RWPE1 (cell line): Measurements from ENCODE around the gene EFNA2.
A peak's percentile ranks its signal among the peaks of the same experiment; 100 is the strongest.
"Not testable (repeated sequence)": the region's sequence is repeated elsewhere in the genome, so short reads cannot be mapped to it uniquely, and the experiment has no call there.

Experiments used
- CTCF ChIA-PET: fragments of 350-600 bp; sonication (Branson Sonifier 250); formaldehyde crosslinking; extraction: SDS; loops from one replicate; lab custom pipeline; 2021; lab: Yijun Ruan, JAX
- POLR2A ChIA-PET: fragments of 400-600 bp; formaldehyde crosslinking; extraction: SDS; loops from one replicate; lab custom pipeline; 2020; ENCODE audit warnings: antibody characterized with exemption; ENCODE audit not compliant: low non-redundant PET; lab: Yijun Ruan, JAX
- DNase-seq: peaks from one replicate; pipeline ENCODE4 v3.0.0; 2012; ENCODE audit warnings: low spot score
- H3K27ac ChIP-seq: fragments of 450-650 bp; 2 replicates; pipeline ENCODE4 v1.5.1; 2017
- TF ChIP-seq, protein P1 (sequence below): fragments of 450-650 bp; conservative IDR thresholded peaks from 2 replicates; pipeline ENCODE4 v1.5.1; 2017; ENCODE audit warnings: low read depth, mild to moderate bottlenecking

EFNA2 gene

DNA sequence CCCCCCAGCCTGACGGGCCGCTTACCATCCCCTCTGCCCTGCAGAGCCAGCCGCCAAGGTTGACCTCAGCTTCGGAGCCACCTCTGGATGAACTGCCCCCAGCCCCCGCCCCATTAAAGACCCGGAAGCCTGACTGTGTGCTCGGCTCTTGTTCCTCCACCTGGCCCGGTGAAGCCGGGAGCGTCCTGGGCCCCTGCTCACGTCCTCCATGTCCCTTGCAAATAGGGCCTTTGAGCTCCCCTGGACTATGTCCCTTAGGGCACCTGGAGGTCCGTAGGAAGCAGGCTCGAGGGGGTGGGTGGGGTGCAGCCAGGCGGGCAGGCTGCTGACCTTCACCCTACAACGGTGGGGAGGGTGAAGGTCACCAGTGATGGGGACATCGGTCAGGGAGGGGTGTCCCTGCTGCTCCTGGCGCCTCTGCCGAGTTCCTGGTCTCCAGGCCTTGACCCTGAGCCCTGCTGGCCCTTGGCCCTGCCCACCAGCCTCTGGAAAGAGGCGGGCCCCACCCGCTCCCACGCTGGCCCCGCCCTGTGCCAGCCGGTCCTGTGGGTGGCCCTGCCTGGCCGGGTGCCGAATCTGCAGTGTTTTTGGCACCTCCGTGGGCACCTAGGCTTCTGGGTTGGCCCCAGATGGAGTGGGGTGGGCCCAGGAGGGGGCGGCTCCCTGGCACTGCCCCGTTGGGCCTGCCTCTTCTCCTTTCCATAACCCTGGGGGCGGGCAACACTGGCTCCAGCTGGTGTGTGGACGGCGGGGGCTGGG is 40.8 kb upstream of the EFNA2 start:
- ChIA-PET POLR2A (interaction anchor here (0.6 to 2.8 kb wide), 4 partner anchors 19 to 141 kb away, joined by 3 to 40 read pairs (median 8); partner anchors contain the start of gene CIRBP), CTCF (interaction anchor here (0.5 to 4.8 kb wide), 25 partner anchors 8 to 581 kb away, joined by 3 to 116 read pairs (median 5); partner anchors contain the start of gene CIRBP)
- DNase-seq = no peak
- TF ChIP-seq, protein P1, sequence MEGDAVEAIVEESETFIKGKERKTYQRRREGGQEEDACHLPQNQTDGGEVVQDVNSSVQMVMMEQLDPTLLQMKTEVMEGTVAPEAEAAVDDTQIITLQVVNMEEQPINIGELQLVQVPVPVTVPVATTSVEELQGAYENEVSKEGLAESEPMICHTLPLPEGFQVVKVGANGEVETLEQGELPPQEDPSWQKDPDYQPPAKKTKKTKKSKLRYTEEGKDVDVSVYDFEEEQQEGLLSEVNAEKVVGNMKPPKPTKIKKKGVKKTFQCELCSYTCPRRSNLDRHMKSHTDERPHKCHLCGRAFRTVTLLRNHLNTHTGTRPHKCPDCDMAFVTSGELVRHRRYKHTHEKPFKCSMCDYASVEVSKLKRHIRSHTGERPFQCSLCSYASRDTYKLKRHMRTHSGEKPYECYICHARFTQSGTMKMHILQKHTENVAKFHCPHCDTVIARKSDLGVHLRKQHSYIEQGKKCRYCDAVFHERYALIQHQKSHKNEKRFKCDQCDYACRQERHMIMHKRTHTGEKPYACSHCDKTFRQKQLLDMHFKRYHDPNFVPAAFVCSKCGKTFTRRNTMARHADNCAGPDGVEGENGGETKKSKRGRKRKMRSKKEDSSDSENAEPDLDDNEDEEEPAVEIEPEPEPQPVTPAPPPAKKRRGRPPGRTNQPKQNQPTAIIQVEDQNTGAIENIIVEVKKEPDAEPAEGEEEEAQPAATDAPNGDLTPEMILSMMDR = peak; percentile 33; the same call in 1 of the 2 replicates
- H3K27ac ChIP-seq = peak overlapping the region; percentile 100

DNA sequence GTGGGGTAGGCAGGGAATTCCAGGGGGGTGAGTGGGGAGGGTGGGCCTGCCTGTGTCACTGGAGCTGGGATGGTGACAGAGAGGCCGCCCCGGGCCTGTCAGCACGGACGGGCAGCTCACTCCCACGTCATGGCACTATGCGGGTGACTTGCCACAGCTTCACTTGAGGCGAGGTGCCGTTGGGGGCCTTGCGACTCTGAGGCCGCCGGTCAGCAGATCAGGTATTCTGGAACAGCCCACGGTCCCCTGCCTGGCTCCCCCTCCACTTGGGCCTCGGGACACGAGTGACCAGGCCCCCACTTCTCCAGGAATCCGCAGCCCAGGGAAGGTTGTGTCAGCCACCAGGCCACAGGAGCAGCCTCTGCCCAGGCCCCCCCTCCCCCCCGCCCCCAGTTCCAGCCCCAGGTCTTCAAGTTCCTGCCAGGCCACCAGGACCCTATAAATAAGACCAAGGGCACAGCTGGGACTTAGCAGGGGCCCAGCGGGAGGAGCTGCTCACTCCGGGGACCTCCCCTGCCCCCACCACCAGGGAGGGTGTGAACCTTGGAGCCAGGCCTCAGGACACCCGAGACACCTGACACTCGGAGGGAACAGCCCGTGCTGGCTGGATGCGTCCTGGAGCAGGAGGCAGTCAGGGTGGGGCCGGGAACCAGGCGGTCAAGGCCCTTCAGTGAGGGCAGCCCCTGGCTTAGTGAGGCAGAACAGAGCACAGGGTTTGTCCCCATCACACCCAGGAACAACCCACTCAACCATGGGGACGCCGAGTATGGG is 40.0 kb upstream of the EFNA2 start:
- no peak for DNase-seq
- TF ChIP-seq, protein P1 = no peak
- ChIA-PET CTCF (interaction anchor here (1.0 to 4.8 kb wide), 3 partner anchors 19 to 210 kb away, joined by 3 to 116 read pairs (median 10); partner anchors contain the start of gene CIRBP), POLR2A (interaction anchor here (2.8 kb wide), 1 partner anchor 23 kb away, joined by 40 read pairs; the partner anchor contains the start of gene CIRBP)
- peak overlapping the region; percentile 100 for H3K27ac ChIP-seq

DNA sequence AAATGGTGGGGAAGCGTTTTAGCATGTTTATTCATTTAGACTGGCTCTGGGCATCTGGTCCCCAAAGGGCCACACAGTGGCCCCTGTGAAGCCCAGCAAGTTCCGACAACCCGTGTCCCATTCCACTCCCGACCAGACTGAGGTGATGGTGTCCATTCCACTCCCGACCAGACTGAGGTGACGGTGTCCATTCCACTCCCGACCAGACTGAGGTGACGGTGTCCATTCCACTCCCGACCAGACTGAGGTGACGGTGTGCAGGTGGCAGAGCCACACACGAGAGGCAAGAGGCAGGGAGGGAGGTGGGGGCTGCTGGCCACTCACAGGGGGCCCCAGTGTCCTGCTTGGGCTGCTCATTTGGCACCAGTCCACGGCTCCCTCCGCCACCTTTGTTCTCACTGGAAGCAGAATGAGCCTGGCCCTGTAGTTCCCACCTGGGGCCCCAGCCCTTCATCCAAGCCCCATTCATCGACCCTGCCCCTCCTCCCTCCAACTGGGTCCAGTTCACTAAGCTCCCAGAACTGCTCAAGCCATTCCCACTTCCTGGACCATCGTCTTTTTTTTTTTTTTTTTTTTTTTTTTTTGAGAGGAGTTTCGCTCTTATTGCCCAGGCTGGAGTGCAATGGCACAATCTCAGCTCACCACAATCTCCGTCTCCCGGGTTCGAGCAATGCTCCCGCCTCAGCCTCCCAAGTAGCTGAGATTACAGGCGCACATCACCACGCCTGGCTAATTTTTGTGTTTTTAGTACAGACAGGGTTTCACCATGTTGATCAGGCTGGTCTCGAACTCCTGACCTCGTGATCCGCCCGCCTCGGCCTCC is 39.2 kb upstream of the EFNA2 start:
- CTCF ChIA-PET = interaction anchor here (1.0 to 4.8 kb wide), 2 partner anchors 18 to 209 kb away, joined by 3 to 116 read pairs; partner anchors contain the start of gene CIRBP
- peak overlapping the region; percentile 100 for H3K27ac ChIP-seq
- POLR2A ChIA-PET = interaction anchor here (0.6 to 0.7 kb wide), 2 partner anchors 8 to 22 kb away, joined by 4 to 6 read pairs; no protein-coding TSS in a partner anchor
- DNase-seq = not testable (repeated sequence)

DNA sequence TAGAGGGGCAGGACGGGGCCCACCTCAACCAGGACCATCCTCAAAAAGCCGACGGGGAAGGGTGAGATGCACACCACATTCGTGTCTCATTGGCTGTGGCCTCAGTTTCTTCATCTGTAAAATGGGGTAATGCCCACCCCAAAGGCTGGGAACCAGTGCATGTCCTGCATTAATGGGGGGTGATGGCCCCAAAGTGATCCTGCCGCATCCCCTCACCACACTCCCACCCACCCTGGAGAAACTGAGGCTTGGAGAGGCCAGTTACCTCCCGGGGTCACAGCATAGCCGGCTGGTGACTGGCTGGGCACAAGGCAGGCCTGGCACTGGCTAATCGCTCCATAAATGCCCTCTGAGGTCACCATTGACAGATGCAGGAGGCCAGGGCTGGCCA is 37.9 kb upstream of the EFNA2 start:
- TF ChIP-seq, protein P1 = no peak
- POLR2A ChIA-PET = no interaction called here
- CTCF ChIA-PET = no interaction called here
- DNase-seq = no peak
- peak overlapping the region; percentile 100 for H3K27ac ChIP-seq

DNA sequence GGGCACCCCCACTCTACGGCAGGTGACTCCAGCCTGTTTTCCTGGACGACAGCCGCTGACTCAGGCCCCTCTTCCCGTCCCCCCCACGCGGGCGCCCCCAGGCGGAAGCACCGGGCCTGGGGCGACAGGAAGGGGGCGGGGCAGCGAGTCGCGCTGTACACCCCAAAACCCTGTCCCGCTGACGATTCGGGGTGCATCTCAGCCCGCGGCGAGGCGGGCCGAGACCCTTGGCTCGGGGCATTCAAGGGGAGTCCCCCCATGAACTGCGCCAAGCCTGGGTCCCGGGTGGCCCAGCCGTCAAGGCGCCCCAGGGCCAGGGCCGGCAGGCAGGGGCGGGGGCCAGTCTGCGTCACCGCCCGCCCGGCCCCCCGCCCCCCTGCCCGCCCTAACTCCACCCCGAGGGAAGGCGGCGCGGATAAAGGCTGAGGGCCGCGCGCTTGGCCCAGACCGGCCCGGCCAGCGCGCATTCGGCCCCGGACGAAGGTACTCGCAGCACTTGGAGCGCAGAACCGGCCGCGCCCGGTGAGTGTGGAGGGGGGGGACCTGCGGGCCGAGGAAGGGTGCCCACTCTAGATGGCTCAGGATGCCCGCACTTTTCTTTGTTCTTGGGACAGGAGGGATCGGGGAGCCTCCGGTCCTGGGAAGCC is 37.4 kb upstream of the EFNA2 start, which contains the start of gene MIDN:
TSS of gene MIDN (plus strand) at position 445 of the 647 bp plus-strand sequence. CDS start 1,714 bp downstream, outside the sequence.
- CTCF ChIA-PET = interaction anchor here (1.0 kb wide), 2 partner anchors 17 to 20 kb away, joined by 4 read pairs; no protein-coding TSS in a partner anchor
- POLR2A ChIA-PET = no interaction called here
- peak within 1 kb of the TSS; percentile 100 for H3K27ac ChIP-seq
- peak; percentile 65 for DNase-seq
- TF ChIP-seq, protein P1 = no peak; the same call in 1 of the 2 replicates

DNA sequence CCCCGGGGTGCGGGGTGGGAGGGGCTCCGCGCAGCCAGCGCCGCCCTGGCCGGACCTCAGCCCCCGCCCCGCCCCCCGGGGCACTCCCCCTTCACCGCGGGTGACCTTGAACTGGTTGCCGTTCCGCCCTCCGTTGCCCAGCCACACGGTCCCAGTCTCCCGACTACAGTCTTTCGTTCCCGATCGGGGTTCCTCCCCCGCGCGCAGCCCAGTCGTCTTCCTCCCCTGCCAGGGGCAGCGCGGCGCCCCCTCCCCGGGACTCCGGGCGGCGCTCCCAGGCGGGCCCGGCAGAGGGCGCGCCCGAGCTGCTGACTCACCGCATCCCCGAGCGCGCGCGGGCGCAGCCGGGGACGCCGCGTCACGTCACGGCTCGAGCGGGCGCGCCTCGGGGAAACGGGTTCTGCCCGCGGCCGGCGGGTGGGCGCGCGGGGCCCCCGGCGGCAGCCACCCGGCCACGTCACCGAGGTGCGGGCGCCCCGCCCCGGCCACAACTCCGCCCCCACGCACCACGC is 36.8 kb upstream of the EFNA2 start:
- POLR2A ChIA-PET = no interaction called here
- TF ChIP-seq, protein P1 = peak; percentile 92
- CTCF ChIA-PET = interaction anchor here (0.5 to 1.0 kb wide), 4 partner anchors 17 to 119 kb away, joined by 3 to 4 read pairs (median 4); no protein-coding TSS in a partner anchor
- peak overlapping the region; percentile 100 for H3K27ac ChIP-seq
- peak; percentile 55 for DNase-seq
